CD4-positive, alpha-beta memory T cell (primary cell): ENCODE results near the gene RGPD5. TPM values are rescaled to one million over a fixed set of nuclear protein-coding genes. Genes with fewer than 3 reads are reported as not detected.
"Not testable (repeated sequence)": the region's sequence is repeated elsewhere in the genome, so short reads cannot be mapped to it uniquely, and the experiment has no call there.

ENCODE experiments used
- CTCF ChIA-PET: fragments of 350-600 bp; sonication (Branson Sonifier 250); formaldehyde crosslinking; loops from one replicate; lab custom pipeline; 2021; ENCODE audit warnings: inconsistent platforms; ENCODE audit not compliant: partially characterized antibody; lab: Charles Lee
- POLR2A ChIA-PET: fragments of 350-600 bp; sonication (Branson Sonifier 250); formaldehyde crosslinking; loops from one replicate; lab custom pipeline; 2021; ENCODE audit not compliant: partially characterized antibody; lab: Charles Lee
- DNase-seq, 5 donors: peaks; one replicate each; pipeline versions ENCODE4 v3.0.0 to v3.0.0-alpha.2; 2020 to 2022; ENCODE audit warnings: mixed read lengths in 1 of 5
- H3K27ac ChIP-seq: one replicate; pipeline ENCODE4 v1.7.0; 2013; ENCODE audit warnings: low read depth, low read length
- H3K27me3 ChIP-seq: 2 replicates; pipeline ENCODE4 v1.7.0; 2013; ENCODE audit warnings: mild to moderate bottlenecking, low read length, moderate library complexity; ENCODE audit not compliant: insufficient read depth
- H3K36me3 ChIP-seq: 2 replicates; pipeline ENCODE4 v1.7.0; 2013; ENCODE audit warnings: mild to moderate bottlenecking, low read length, moderate library complexity; ENCODE audit not compliant: insufficient read depth
- H3K4me1 ChIP-seq: 2 replicates; pipeline ENCODE4 v1.7.0; 2013; ENCODE audit warnings: mild to moderate bottlenecking, low read length, moderate library complexity; ENCODE audit not compliant: insufficient read depth
- H3K4me3 ChIP-seq, 2 donors: one replicate each; pipeline ENCODE4 v1.7.0; 2013; ENCODE audit warnings: low read length in 2 of 2, mild to moderate bottlenecking in 1 of 2
- H3K9me3 ChIP-seq, 2 donors: one replicate each; pipeline ENCODE4 v1.7.0; 2013; ENCODE audit warnings: low read length in 2 of 2, control low read depth in 1 of 2; ENCODE audit not compliant: control insufficient read depth in 1 of 2
- H3K27ac Mint-ChIP-seq, 7 donors: one replicate each; pipeline ENCODE4 v1.8.0; 2020 to 2021; ENCODE audit warnings: mixed read lengths in 7 of 7, mild to moderate bottlenecking in 6 of 7, inconsistent platforms in 3 of 7, moderate library complexity in 3 of 7
- H3K27me3 Mint-ChIP-seq, 2 donors: one replicate each; pipeline ENCODE4 v1.8.0; 2020 to 2021; ENCODE audit warnings: mixed read lengths in 2 of 2
- H3K36me3 Mint-ChIP-seq, 2 donors: one replicate each; pipeline ENCODE4 v1.8.0; 2020 to 2021; ENCODE audit warnings: mixed read lengths in 2 of 2, inconsistent platforms in 1 of 2, mild to moderate bottlenecking in 1 of 2
- H3K4me1 Mint-ChIP-seq, 4 donors: one replicate each; pipeline ENCODE4 v1.8.0; 2020 to 2021; ENCODE audit warnings: mixed read lengths in 4 of 4, mild to moderate bottlenecking in 1 of 4
- H3K4me3 Mint-ChIP-seq, 8 donors: one replicate each; pipeline ENCODE4 v1.8.0; 2020 to 2021; ENCODE audit warnings: mixed read lengths in 8 of 8, mild to moderate bottlenecking in 7 of 8, moderate library complexity in 6 of 8, inconsistent platforms in 3 of 8
- H3K9me3 Mint-ChIP-seq, 8 donors: one replicate each; pipeline ENCODE4 v1.8.0; 2020 to 2021; ENCODE audit warnings: mixed read lengths in 8 of 8, mild to moderate bottlenecking in 5 of 8, inconsistent platforms in 3 of 8, moderate library complexity in 1 of 8
- intact Hi-C: fragments of 100-400 bp; cut with micrococcal nuclease; formaldehyde crosslinking; loops from one replicate; pipeline ENCODE4 v1.15.1; 2023
- polyA plus RNA-seq, 2 donors: library from polyadenylated mRNA; unstranded; fragments of 300-500 nt; fragmentation: Illumina TruSeq; gene quantifications; one replicate each; pipeline ENCODE4 v1.2.3, GENCODE V29; 2021
- total RNA-seq, 2 experiments: library from RNA; stranded (reverse); gene quantifications; one replicate each; pipeline ENCODE4 v1.2.3, GENCODE V29; 2021

The RGPD5 gene
- total and polyA plus RNA-seq, 4 experiments from 2014 or later, result 2.2 to 72.5 (median 37.7) TPM

DNA sequence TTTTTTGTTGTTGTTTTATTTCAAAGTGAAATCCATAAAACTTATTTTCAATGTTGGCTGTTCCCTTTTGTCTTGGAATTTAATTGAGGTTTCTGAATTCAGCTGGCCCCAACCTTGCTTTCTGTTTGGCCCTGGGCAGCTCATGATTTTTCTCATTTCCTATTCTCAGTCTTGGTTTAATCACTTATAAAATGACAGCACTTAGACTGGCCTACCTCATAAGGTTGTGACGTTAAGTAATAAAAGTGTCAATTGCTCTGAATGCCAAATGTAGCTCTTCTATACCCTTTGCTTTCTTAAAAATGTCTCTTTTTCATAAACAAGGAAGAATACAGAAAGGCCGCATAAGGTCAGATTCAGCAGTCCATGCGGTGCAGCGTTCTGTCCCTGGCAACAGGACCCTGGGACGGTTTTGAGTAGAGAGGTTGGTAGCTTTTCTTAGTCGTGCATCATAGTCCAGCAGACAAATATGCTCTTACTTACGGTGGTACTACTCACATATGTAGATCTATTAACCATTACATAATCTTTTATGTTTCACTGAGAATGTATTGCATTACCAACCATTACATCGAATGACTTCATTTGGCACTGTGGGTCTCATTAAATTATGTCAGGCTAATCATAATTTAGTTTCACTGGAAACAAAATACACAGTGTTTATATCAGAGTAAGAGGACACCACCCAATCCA, 27.1 kb upstream of the RGPD5 start:
- H3K9me3 Mint-ChIP-seq, H3K27me3 Mint-ChIP-seq, POLR2A ChIA-PET, H3K27ac Mint-ChIP-seq, intact Hi-C loops, H3K36me3 Mint-ChIP-seq, DNase-seq, H3K4me3 Mint-ChIP-seq, H3K36me3 ChIP-seq, H3K27ac ChIP-seq, H3K9me3 ChIP-seq, H3K4me1 Mint-ChIP-seq, H3K27me3 ChIP-seq, H3K4me1 ChIP-seq, H3K4me3 ChIP-seq: not testable (repeated sequence)
- CTCF ChIA-PET, result interaction anchor here (0.5 kb wide), 1 partner anchor 906 kb away, joined by 3 read pairs; no protein-coding TSS in a partner anchor

DNA sequence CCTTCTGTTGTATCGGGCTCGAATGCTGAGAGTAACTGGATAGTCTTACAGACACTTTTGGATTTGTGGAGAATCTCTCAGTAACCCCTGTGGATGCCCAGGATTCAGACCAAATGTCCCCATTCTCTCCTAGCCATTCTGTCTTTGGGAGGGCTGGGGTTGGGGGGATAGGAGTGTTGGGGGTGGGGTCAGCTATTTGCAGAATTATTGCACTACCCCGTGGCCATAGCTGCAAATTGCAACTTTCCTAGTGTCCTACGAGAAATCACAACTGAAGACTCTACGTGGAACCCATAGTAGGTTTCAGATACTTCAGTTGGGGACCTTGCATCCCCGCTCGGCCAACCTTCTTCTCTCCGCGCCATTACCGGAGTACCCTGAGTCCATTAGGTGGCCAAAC, 25.2 kb upstream of the RGPD5 start:
- H3K27ac Mint-ChIP-seq, CTCF ChIA-PET, H3K4me1 Mint-ChIP-seq, H3K27me3 Mint-ChIP-seq, H3K27me3 ChIP-seq, H3K4me3 ChIP-seq, H3K36me3 ChIP-seq, intact Hi-C loops, H3K36me3 Mint-ChIP-seq, DNase-seq, H3K27ac ChIP-seq, H3K9me3 Mint-ChIP-seq, H3K4me1 ChIP-seq, H3K9me3 ChIP-seq, POLR2A ChIA-PET, H3K4me3 Mint-ChIP-seq: not testable (repeated sequence)

DNA sequence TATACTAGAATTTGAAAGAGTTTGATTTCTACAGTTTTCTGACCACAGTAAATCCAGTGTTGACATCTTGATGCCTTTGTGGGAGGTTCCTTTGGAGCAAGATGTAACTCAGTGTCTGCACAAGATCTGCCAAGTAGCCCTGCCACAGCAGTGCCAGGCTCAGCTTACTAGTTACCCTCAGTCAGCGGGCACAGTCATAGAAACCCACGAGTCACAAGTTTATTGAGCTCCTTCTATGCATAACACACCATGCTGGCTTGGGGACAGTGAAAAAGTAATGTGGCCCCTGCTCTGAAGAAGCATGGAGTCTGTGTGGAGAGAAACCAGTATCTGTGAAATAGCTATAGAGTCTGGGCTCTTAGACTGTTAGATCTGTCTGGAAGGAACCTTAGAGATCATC, 15.0 kb upstream of the RGPD5 start:
- H3K4me3 ChIP-seq, H3K36me3 ChIP-seq, H3K27me3 Mint-ChIP-seq, H3K9me3 ChIP-seq, H3K27me3 ChIP-seq, H3K27ac Mint-ChIP-seq, intact Hi-C loops, H3K4me3 Mint-ChIP-seq, H3K9me3 Mint-ChIP-seq, DNase-seq, POLR2A ChIA-PET, H3K27ac ChIP-seq, CTCF ChIA-PET, H3K4me1 ChIP-seq, H3K36me3 Mint-ChIP-seq, H3K4me1 Mint-ChIP-seq: not testable (repeated sequence)

DNA sequence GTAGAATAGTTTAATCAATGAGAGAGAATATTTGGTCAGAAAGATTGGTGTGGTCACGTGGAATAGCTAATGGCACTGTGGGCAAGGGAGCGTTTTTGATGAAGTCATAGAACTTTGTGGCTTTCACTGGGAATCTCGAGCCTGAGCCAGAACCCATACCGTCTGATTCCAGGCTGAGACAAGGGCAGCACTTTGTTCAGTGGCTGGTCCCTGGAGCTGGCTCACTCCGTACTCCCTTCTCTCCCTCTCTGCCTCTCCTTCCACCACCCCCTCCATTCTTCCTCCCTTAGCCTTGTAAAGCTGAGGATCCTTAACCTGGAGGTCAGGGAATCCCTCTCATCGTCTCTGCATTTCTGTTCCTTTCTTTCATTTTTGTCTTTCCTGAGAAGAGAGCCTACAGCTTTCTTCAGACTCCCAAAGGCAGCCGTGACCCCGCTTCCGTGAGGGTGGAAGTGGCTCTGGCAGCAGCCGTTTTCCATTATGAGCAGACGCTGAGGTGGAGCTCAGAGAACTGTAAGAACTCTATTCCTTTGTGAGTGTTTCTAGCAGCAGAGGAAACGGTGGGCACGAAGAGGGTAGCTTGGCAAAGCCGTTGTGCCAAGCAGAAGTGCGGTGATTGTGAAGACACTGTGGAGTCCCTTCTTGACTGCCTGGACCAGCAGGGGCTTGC, 12.8 kb upstream of the RGPD5 start:
- H3K27me3 Mint-ChIP-seq, H3K9me3 Mint-ChIP-seq, H3K9me3 ChIP-seq, H3K36me3 Mint-ChIP-seq, H3K4me1 Mint-ChIP-seq, H3K36me3 ChIP-seq, DNase-seq, H3K4me1 ChIP-seq, H3K27ac ChIP-seq, H3K4me3 Mint-ChIP-seq, H3K27ac Mint-ChIP-seq, intact Hi-C loops, CTCF ChIA-PET, H3K4me3 ChIP-seq, H3K27me3 ChIP-seq, POLR2A ChIA-PET: not testable (repeated sequence)

DNA sequence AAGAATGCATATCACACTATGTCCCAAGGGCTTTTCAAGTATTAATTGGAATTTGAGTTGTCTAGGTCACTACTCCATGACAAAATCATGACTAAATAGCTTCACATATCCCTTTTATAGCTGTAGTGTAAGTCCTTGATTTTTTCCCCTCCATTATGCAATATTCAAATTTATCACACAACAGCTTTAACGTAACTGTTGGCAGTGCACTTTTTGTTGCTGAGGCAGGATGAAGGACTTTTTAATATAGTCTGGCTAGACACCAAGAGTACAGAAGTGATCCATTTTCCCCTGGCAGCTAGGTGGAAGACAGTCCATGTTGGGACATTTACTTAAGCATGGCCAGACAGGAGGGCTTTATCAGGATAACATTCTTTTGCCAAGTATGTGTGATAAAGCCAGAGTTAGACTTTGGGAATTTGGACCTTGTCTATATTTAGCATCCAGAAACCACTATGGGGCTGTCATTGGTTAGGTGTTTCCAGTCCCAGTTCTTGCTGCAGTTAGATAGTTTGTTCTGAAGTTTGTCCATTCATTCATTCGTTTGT, 11.6 kb upstream of the RGPD5 start:
- POLR2A ChIA-PET, H3K9me3 Mint-ChIP-seq, H3K27ac ChIP-seq, H3K4me3 Mint-ChIP-seq, H3K36me3 Mint-ChIP-seq, H3K4me1 Mint-ChIP-seq, intact Hi-C loops, H3K27ac Mint-ChIP-seq, H3K4me3 ChIP-seq, DNase-seq, H3K4me1 ChIP-seq, H3K9me3 ChIP-seq, H3K27me3 ChIP-seq, H3K27me3 Mint-ChIP-seq, H3K36me3 ChIP-seq, CTCF ChIA-PET: not testable (repeated sequence)

DNA sequence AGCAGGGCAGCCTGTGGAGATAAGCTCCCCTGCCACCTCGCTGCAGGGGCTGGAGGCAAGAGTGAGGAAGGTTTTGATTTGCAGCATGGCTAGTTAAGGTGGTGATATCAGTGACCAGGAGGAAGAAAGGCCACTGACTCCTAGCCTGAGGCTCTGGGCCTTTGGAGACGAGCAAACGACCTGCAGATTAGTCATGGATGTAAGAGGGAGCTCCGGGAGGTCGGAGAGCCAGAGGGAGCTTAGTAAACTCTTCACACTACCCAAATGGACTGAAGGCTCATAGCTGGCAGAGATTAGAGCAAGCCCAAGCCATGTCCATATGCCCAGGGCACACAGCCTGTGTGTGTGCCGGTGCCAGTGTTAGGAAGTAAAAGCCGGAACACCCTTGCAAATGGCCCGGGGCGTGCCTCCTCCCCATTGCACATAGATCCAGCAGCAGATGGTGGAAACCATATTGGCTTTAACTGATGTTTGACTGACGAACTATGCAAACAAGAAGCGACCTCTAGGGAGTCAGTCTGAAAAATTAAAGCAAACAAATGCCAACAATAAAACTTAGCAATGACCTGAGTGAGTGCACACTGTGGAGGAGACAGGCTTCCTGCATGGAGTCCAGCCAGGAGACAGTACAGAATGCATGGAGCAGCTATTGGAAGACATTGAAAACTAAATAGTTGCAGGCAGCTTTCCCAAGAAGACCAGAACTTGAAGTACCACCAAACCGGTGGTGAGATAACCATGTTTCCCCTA, 2.4 kb upstream of the RGPD5 start:
- H3K9me3 Mint-ChIP-seq, H3K36me3 Mint-ChIP-seq, H3K4me3 ChIP-seq, H3K27me3 ChIP-seq, H3K27ac Mint-ChIP-seq, H3K27ac ChIP-seq, H3K27me3 Mint-ChIP-seq, CTCF ChIA-PET, DNase-seq, H3K4me3 Mint-ChIP-seq, H3K4me1 ChIP-seq, POLR2A ChIA-PET, H3K4me1 Mint-ChIP-seq, intact Hi-C loops, H3K36me3 ChIP-seq, H3K9me3 ChIP-seq: not testable (repeated sequence)

DNA sequence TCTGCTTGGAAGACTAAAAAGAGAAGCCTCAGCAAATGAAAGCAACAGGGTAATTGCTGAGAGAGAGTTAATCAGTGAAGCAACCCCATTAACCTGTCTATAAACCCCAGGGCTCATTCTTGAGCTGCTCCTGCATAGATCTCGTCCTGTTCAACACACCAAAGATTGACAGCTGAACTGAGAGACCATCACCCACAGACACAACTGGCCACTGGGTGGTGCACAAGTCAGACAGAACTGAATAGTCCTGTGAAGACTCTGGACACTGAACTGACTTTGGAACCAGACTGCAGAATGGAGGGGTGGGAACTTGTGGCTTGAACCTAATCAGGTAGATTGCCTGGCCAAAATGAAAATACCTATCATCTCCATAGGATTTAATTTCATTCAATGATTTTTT, 1.4 kb upstream of the RGPD5 start:
- H3K4me3 ChIP-seq, DNase-seq, H3K9me3 ChIP-seq, H3K27me3 Mint-ChIP-seq, POLR2A ChIA-PET, H3K4me1 Mint-ChIP-seq, intact Hi-C loops, H3K27me3 ChIP-seq, H3K36me3 ChIP-seq, H3K36me3 Mint-ChIP-seq, H3K4me1 ChIP-seq, H3K27ac ChIP-seq, H3K4me3 Mint-ChIP-seq, CTCF ChIA-PET, H3K9me3 Mint-ChIP-seq, H3K27ac Mint-ChIP-seq: not testable (repeated sequence)
